ENCODE measurements around the gene KHDRBS2. TPM values are rescaled to one million over a fixed set of nuclear protein-coding genes. Genes with fewer than 3 reads are reported as not detected.

Gene KHDRBS2
- total RNA-seq, 1 experiment from 2014 or later: not detected

- no peaks in the 10 kb centered on the region for H3K4me1 ChIP-seq (ENCODE audit: insufficient read depth, low read length, poor library complexity, severe bottlenecking)
- H3K27me3 ChIP-seq (replicated peaks; ENCODE audit: insufficient read depth, low read depth, low read length, poor library complexity): no peaks in the 10 kb centered on the region
- peaks cover 21% of the 10 kb centered on the region for H3K9me3 ChIP-seq (ENCODE audit: low read depth, low read length, poor library complexity, severe bottlenecking)
- H3K27ac ChIP-seq (ENCODE audit: low read depth, low read length, poor library complexity, severe bottlenecking): no peak overlapping the region
- BruUV-seq (replicated peaks): no TSS peak
- no peaks in the 10 kb centered on the region for H3K36me3 ChIP-seq (ENCODE audit: insufficient read depth, low read length, poor library complexity, severe bottlenecking)
- DNase-seq (ENCODE audit: low spot score): no peak
- ChIA-PET CTCF (no interaction called here), POLR2A (ENCODE audit: low non-redundant PET) (no interaction called here)
- H3K4me3 ChIP-seq (ENCODE audit: low read depth, low read length, poor library complexity, severe bottlenecking): no peak overlapping the region
- intact Hi-C loops (cut with micrococcal nuclease; ENCODE audit: unreplicated experiment): no loop called here
- TF ChIP-seq EZH2 (IDR thresholded peaks at IDR 0.05; ENCODE audit: borderline replicate concordance, low read depth, low read length, poor library complexity, severe bottlenecking): no peak
- no peak for TF ChIP-seq CTCF (conservative IDR thresholded peaks at IDR 0.05; ENCODE audit: low read depth, low read length)
These were observed 305.4 kb downstream of the KHDRBS2 start for GRCh38 chr6:61980622-61981021.

- no peaks in the 10 kb centered on the region for H3K27me3 ChIP-seq (replicated peaks; ENCODE audit: insufficient read depth, low read depth, low read length, poor library complexity)
- intact Hi-C loops (cut with micrococcal nuclease; ENCODE audit: unreplicated experiment): no loop called here
- no peak overlapping the region for H3K4me3 ChIP-seq (ENCODE audit: low read depth, low read length, poor library complexity, severe bottlenecking)
- H3K9me3 ChIP-seq (ENCODE audit: low read depth, low read length, poor library complexity, severe bottlenecking): peaks cover 23% of the 10 kb centered on the region
- DNase-seq (ENCODE audit: low spot score): no peak
- ChIA-PET POLR2A (ENCODE audit: low non-redundant PET) (no interaction called here), CTCF (no interaction called here)
- no peak for TF ChIP-seq EZH2 (IDR thresholded peaks at IDR 0.05; ENCODE audit: borderline replicate concordance, low read depth, low read length, poor library complexity, severe bottlenecking)
- TF ChIP-seq CTCF (conservative IDR thresholded peaks at IDR 0.05; ENCODE audit: low read depth, low read length): no peak
- no TSS peak for BruUV-seq (replicated peaks)
- no peaks in the 10 kb centered on the region for H3K36me3 ChIP-seq (ENCODE audit: insufficient read depth, low read length, poor library complexity, severe bottlenecking)
- H3K4me1 ChIP-seq (ENCODE audit: insufficient read depth, low read length, poor library complexity, severe bottlenecking): no peaks in the 10 kb centered on the region
- H3K27ac ChIP-seq (ENCODE audit: low read depth, low read length, poor library complexity, severe bottlenecking): no peak overlapping the region
These were observed 308.1 kb downstream of the KHDRBS2 start for GRCh38 chr6:61977947-61978346.

- TF ChIP-seq CTCF (conservative IDR thresholded peaks at IDR 0.05; ENCODE audit: low read depth, low read length): no peak
- TF ChIP-seq EZH2 (IDR thresholded peaks at IDR 0.05; ENCODE audit: borderline replicate concordance, low read depth, low read length, poor library complexity, severe bottlenecking): no peak
- DNase-seq (ENCODE audit: low spot score): no peak
These were observed 308.9 kb downstream of the KHDRBS2 start for GRCh38 chr6:61977099-61977498.

More at GRCh38 chr6:61977099-61977498, 308.9 kb downstream of the KHDRBS2 start:
- Histone ChIP-seq H3K27me3 (replicated peaks; ENCODE audit: insufficient read depth, low read depth, low read length, poor library complexity) (no peaks in the 10 kb centered on the region), H3K27ac (ENCODE audit: low read depth, low read length, poor library complexity, severe bottlenecking) (no peak overlapping the region), H3K4me3 (ENCODE audit: low read depth, low read length, poor library complexity, severe bottlenecking) (no peak overlapping the region), H3K9me3 (ENCODE audit: low read depth, low read length, poor library complexity, severe bottlenecking) (peaks cover 23% of the 10 kb centered on the region), H3K36me3 (ENCODE audit: insufficient read depth, low read length, poor library complexity, severe bottlenecking) (no peaks in the 10 kb centered on the region), H3K4me1 (ENCODE audit: insufficient read depth, low read length, poor library complexity, severe bottlenecking) (no peaks in the 10 kb centered on the region)
- intact Hi-C loops (cut with micrococcal nuclease; ENCODE audit: unreplicated experiment): no loop called here
- BruUV-seq (replicated peaks): no TSS peak
- ChIA-PET POLR2A (ENCODE audit: low non-redundant PET) (no interaction called here), CTCF (no interaction called here)
